AG09309 (cell line): Measurements from ENCODE around the gene DACT3.

ENCODE experiments used
- DNase-seq: peaks from one replicate; pipeline ENCODE4 v3.0.0-alpha.2; 2010; ENCODE audit warnings: low read depth
- H3K4me3 ChIP-seq: 2 replicates; pipeline ENCODE4 v1.5.1; 2011; ENCODE audit warnings: mild to moderate bottlenecking, low read depth, low read length, moderate library complexity; ENCODE audit not compliant: control insufficient read depth
- CTCF ChIP-seq: IDR thresholded peaks from 2 replicates; pipeline ENCODE4 v1.5.1; 2011; ENCODE audit warnings: mild to moderate bottlenecking, low read depth, low read length, inconsistent platforms; ENCODE audit not compliant: insufficient read depth, control insufficient read depth; ENCODE audit errors: missing control alignments

Gene DACT3

GRCh38 chr19:46648060-46648960 is 12.7 kb downstream of the DACT3 start:
- DNase-seq, result no peak
- no peak for TF ChIP-seq CTCF
- H3K4me3 ChIP-seq, result no peak overlapping the region

- no peak overlapping the region for H3K4me3 ChIP-seq
- TF ChIP-seq CTCF, result no peak
- no peak for DNase-seq
These were observed 14.6 kb downstream of the DACT3 start for GRCh38 chr19:46646402-46646801.

GRCh38 chr19:46644720-46645119 is 16.3 kb downstream of the DACT3 start:
- TF ChIP-seq CTCF, result no peak
- H3K4me3 ChIP-seq, result no peak overlapping the region
- no peak for DNase-seq

- DNase-seq, result no peak
- no peak overlapping the region for H3K4me3 ChIP-seq
- TF ChIP-seq CTCF, result no peak
These were observed 20.3 kb downstream of the DACT3 start for GRCh38 chr19:46640656-46641055.

- no peak for DNase-seq
These were observed 21.4 kb downstream of the DACT3 start for GRCh38 chr19:46639358-46640182.

DNA sequence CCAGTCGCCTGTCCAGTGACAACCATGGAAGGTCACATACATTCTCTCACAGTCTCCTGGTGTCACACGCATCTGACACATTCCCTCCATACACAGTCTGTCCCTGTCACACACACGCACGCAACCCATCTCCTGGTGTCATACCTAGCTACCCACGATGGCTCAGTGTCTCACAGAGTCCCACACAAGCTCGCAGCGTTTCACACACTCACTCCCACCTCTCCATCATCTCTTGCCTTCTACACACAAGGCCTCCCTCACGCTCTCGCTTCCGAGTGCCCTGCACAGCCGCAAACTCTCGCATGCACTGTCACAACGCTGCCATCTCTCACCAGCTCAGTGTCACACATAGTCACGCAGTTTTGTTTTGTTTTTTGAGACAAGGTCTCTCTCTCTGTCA is 23.8 kb downstream of the DACT3 start:
- H3K4me3 ChIP-seq, result no peak overlapping the region
- no peak for DNase-seq
- TF ChIP-seq CTCF, result no peak

More at GRCh38 chr19:46639358-46640182, 21.4 kb downstream of the DACT3 start:
- TF ChIP-seq CTCF, result no peak
- H3K4me3 ChIP-seq, result peak overlapping the region; percentile 60
